AG09309 (cell line): ENCODE data around the gene RFT1.

ENCODE experiments used
- DNase-seq: peaks from one replicate; pipeline ENCODE4 v3.0.0-alpha.2; 2010; ENCODE audit warnings: low read depth
- H3K4me3 ChIP-seq: 2 replicates; pipeline ENCODE4 v1.5.1; 2011; ENCODE audit warnings: mild to moderate bottlenecking, low read depth, low read length, moderate library complexity; ENCODE audit not compliant: control insufficient read depth
- CTCF ChIP-seq: IDR thresholded peaks from 2 replicates; pipeline ENCODE4 v1.5.1; 2011; ENCODE audit warnings: mild to moderate bottlenecking, low read depth, low read length, inconsistent platforms; ENCODE audit not compliant: insufficient read depth, control insufficient read depth; ENCODE audit errors: missing control alignments

Gene RFT1

GRCh38 chr3:53051929-53052328 lies 78.3 kb downstream of the RFT1 start:
- DNase-seq: no peak
- TF ChIP-seq CTCF: no peak

GRCh38 chr3:53049987-53050386 lies 80.2 kb downstream of the RFT1 start:
- TF ChIP-seq CTCF: no peak
- H3K4me3 ChIP-seq: no peak overlapping the region
- DNase-seq: no peak

More at GRCh38 chr3:53051929-53052328, 78.3 kb downstream of the RFT1 start:
- H3K4me3 ChIP-seq: no peak overlapping the region

- TF ChIP-seq CTCF: peak; percentile 46
- no peak for DNase-seq
- H3K4me3 ChIP-seq: peak overlapping the region; percentile 72
Observed at GRCh38 chr3:53046171-53047170, 83.8 kb downstream of the RFT1 start.

GRCh38 chr3:53045518-53046170 lies 84.6 kb downstream of the RFT1 start, which contains the start of gene SFMBT1:
TSS of gene SFMBT1 (minus strand) at chr3:53046073. CDS start at chr3:52969128, 76,945 bp downstream.
- DNase-seq: no peak
- peak within 1 kb of the TSS; percentile 73 for H3K4me3 ChIP-seq
- TF ChIP-seq CTCF: no peak

- H3K4me3 ChIP-seq: peak overlapping the region; percentile 73
- no peak for TF ChIP-seq CTCF
- no peak for DNase-seq
Observed at GRCh38 chr3:53044711-53045517, 85.3 kb downstream of the RFT1 start.

- H3K4me3 ChIP-seq: peak overlapping the region; percentile 73
- no peak for DNase-seq
- no peak for TF ChIP-seq CTCF
Observed at GRCh38 chr3:53044371-53044710, 85.9 kb downstream of the RFT1 start.
